AG10803 (cell line): ENCODE results near the gene TPRN.
A peak's percentile ranks its signal among the peaks of the same experiment; 100 is the strongest.

Source experiments
- DNase-seq: peaks from one replicate; pipeline ENCODE4 v3.0.0; 2010; ENCODE audit warnings: low read depth
- H3K4me3 ChIP-seq: 2 replicates; pipeline ENCODE4 v1.5.1; 2011; ENCODE audit warnings: mild to moderate bottlenecking, low read length, control low read depth
- TF ChIP-seq, protein P1 (sequence below): conservative IDR thresholded peaks from 2 replicates; pipeline ENCODE4 v1.5.1; 2011; ENCODE audit warnings: mild to moderate bottlenecking, low read length, control low read depth, inconsistent platforms

The TPRN gene, protein sequence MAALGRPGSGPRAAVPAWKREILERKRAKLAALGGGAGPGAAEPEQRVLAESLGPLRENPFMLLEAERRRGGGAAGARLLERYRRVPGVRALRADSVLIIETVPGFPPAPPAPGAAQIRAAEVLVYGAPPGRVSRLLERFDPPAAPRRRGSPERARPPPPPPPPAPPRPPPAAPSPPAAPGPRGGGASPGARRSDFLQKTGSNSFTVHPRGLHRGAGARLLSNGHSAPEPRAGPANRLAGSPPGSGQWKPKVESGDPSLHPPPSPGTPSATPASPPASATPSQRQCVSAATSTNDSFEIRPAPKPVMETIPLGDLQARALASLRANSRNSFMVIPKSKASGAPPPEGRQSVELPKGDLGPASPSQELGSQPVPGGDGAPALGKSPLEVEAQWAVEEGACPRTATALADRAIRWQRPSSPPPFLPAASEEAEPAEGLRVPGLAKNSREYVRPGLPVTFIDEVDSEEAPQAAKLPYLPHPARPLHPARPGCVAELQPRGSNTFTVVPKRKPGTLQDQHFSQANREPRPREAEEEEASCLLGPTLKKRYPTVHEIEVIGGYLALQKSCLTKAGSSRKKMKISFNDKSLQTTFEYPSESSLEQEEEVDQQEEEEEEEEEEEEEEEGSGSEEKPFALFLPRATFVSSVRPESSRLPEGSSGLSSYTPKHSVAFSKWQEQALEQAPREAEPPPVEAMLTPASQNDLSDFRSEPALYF

GRCh38 chr9:137200311-137201204, at the start of gene TPRN:
TSS of gene TPRN (minus strand) at chr9:137200741. CDS start at chr9:137200711, 30 bp downstream.
- TF ChIP-seq, protein P1, sequence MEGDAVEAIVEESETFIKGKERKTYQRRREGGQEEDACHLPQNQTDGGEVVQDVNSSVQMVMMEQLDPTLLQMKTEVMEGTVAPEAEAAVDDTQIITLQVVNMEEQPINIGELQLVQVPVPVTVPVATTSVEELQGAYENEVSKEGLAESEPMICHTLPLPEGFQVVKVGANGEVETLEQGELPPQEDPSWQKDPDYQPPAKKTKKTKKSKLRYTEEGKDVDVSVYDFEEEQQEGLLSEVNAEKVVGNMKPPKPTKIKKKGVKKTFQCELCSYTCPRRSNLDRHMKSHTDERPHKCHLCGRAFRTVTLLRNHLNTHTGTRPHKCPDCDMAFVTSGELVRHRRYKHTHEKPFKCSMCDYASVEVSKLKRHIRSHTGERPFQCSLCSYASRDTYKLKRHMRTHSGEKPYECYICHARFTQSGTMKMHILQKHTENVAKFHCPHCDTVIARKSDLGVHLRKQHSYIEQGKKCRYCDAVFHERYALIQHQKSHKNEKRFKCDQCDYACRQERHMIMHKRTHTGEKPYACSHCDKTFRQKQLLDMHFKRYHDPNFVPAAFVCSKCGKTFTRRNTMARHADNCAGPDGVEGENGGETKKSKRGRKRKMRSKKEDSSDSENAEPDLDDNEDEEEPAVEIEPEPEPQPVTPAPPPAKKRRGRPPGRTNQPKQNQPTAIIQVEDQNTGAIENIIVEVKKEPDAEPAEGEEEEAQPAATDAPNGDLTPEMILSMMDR, result no peak
- peak within 1 kb of the TSS; percentile 76 for H3K4me3 ChIP-seq
- DNase-seq, result peak; percentile 98

DNA sequence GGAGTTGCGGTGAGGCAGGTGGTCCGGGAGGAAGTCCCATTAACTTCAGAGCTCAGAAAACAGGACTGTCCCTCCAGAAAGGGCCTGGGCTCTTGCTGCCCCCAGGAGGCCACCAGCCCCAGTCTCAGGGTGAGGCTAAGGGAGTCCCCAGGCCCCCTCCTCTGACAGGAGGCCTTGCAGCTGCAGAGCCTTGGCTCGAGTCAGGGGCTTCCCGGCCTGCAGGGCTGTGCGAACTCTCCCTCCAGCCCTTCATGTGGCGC, 47.3 kb upstream of the TPRN start:
- no peak for DNase-seq
- no peak overlapping the region for H3K4me3 ChIP-seq
- TF ChIP-seq, protein P1, result no peak

- no peak for DNase-seq
- no peak overlapping the region for H3K4me3 ChIP-seq
- TF ChIP-seq, protein P1, result no peak
These were observed 46.8 kb upstream of the TPRN start for GRCh38 chr9:137247135-137247915.

DNA sequence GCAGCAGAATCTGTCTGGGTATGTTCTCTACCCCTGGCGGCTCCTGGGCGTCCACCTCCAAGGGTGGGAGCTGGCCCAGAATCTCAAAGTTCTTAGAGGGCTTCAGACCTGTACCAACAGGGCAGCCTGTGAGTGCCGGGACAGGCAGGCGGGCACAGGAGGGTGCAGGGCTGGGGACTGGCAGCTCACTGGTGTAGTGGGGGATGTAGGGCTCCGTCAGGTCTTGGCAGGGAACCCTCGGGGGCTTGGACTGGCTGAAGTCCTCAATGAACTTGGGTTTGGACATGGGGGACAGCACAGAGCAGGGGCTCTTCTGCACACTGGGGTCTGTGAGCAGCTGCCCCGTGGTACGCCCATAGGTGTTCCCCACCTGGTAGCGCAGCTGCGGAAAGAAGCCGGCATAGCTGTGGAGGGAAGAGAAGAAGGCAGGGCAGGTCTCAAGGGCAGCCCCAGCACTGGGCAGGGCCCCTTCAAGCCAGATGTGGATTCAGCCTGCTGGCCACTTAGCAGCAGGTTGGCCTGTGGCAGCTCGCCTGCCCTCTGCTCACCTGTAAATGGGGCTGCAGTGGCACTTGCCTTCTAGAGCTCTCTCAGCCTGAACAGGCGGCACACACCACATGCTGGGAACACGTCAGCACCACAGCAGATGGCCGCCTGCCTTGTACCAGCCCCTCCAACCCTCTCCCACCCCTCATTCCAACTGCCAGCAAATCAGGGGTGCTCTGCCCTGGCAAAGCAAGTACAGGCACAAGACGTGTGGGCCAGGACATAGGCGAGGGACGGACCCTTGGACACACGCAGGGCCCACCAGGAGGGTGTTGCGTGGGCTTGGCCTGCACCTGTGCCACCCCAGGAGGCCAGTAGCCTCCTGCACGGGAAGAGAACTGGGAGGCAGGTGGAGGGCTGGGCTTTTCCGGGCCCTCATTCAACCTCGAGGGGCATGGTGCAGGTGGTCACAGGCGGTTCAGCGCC, 45.2 kb upstream of the TPRN start:
- TF ChIP-seq, protein P1, result no peak
- no peak for DNase-seq
- no peak overlapping the region for H3K4me3 ChIP-seq

GRCh38 chr9:137244486-137245449, 44.2 kb upstream of the TPRN start:
- DNase-seq, result no peak
- no peak overlapping the region for H3K4me3 ChIP-seq
- TF ChIP-seq, protein P1, result no peak; the same call in 1 of the 2 replicates
